HG03558 (cell line): ENCODE data around the gene AGBL3.

Experiments used
- ATAC-seq: cut with Tn5 transposase; IDR thresholded peaks from one replicate; pipeline ENCODE4 v1.9.1; 2021; ENCODE audit warnings: moderate number of reproducible peaks; ENCODE audit not compliant: unreplicated experiment; ENCODE audit errors: extremely low read depth

AGBL3 gene

DNA sequence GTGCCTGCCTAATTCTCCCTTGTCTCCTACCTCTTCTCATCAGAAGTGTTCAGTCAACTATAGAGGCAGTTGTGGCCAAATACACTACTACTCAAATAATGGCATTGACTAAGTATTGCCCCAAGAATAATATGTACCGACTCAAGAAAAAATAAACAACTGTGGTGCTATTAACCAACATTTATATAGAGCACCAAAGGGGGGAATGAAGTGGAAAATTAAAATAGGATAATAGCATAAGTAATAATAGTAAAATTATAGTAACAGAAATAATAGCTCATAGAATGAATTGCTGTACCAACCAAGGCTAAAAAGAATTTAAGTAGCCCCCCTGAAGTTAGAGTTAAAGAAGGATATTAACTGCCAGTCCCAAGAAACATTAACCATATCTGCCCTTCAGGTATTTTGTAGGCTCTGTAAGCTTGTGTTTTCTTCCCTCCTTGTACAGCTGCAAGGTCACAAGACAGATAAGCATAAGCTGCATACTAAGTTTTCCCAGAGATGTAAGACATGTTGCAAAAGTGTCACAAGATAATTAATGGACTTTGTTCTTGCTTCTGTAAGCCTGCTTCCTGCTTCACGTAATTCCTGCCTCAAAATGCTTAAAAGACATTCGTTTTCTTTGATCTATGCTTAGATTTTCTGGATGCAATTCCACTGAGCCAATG, 195.1 kb downstream of the AGBL3 start:
- ATAC-seq = no peak

GRCh38 chr7:135181929-135182678, 195.8 kb downstream of the AGBL3 start:
- ATAC-seq = no peak

DNA sequence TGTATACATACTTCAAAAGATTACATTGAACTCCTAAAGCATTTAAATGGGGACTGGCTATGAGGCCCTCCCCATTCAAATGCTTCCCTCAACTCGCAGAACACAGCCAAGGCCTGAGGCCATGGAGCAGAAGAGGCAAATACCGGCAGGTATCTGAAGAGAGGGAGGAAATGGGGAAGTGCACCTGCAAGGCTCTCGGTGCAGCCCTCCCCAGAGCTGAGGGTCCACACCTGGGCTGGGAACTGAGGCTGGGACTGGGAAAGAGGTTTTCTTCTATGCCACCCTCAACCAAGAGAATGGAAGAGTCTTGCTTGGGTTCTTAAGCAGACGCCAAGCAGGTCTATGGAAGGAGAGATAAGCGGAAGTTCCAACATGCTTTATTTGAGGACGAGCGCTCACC, 197.2 kb downstream of the AGBL3 start:
- ATAC-seq = no peak

GRCh38 chr7:135184254-135184841, 198.0 kb downstream of the AGBL3 start:
- ATAC-seq = no peak
